Lower leg skin (tissue), 3 donors: ENCODE measurements around the gene ADAMTS1.

Experiments
- POLR2A ChIP-seq, 2 donors: fragments of 450-650 bp; IDR thresholded peaks; one replicate each; pipeline ENCODE4 v1.6.1; 2016 to 2017; ENCODE audit warnings: antibody characterized with exemption in 2 of 2, mild to moderate bottlenecking in 1 of 2, moderate library complexity in 1 of 2
- TF ChIP-seq, protein P1 (sequence below), 3 donors: fragments of 450-650 bp; IDR thresholded peaks; one replicate each; pipeline ENCODE4 v1.5.1; 2016; ENCODE audit warnings: antibody characterized with exemption in 3 of 3, mild to moderate bottlenecking in 3 of 3, moderate library complexity in 2 of 3

DNA sequence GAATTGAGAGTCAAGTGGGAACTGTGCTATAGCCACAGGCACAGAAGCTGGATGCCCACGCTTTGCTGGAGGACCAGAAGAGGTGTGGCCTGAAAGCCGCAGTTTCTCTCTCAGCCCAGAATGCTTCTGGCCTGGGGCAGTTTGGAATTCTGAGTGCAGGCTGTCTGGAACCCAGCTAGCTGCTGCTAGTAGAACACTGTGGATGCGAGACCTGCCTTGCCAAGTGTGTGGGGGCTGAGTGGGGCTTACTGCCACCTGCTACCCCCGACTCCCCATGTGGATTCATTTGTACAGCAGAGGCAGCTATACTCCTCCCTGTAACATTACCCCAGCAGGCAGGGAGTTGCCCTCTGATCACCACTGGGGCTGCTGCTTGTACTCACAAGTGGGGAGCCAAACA lies 12.2 kb downstream of the ADAMTS1 start:
- TF ChIP-seq POLR2A (IDR thresholded peaks at IDR 0.05), result no peak
- TF ChIP-seq, protein P1, sequence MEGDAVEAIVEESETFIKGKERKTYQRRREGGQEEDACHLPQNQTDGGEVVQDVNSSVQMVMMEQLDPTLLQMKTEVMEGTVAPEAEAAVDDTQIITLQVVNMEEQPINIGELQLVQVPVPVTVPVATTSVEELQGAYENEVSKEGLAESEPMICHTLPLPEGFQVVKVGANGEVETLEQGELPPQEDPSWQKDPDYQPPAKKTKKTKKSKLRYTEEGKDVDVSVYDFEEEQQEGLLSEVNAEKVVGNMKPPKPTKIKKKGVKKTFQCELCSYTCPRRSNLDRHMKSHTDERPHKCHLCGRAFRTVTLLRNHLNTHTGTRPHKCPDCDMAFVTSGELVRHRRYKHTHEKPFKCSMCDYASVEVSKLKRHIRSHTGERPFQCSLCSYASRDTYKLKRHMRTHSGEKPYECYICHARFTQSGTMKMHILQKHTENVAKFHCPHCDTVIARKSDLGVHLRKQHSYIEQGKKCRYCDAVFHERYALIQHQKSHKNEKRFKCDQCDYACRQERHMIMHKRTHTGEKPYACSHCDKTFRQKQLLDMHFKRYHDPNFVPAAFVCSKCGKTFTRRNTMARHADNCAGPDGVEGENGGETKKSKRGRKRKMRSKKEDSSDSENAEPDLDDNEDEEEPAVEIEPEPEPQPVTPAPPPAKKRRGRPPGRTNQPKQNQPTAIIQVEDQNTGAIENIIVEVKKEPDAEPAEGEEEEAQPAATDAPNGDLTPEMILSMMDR (IDR thresholded peaks at IDR 0.05), result no peak
